GM12878 (cell line): ENCODE data around the gene TMX4. TPM values are rescaled to one million over a fixed set of nuclear protein-coding genes. Genes with fewer than 3 reads are reported as not detected.

Experiments used
- ATAC-seq: fragments of 200-7000 bp; cut with Tn5 transposase; 3 replicates; pipeline ENCODE4 v1.9.1; 2020; ENCODE audit warnings: mild to moderate bottlenecking, moderate library complexity
- Bru-seq: library from RNA; stranded (reverse); fragments of 400-500 nt; gene quantifications from one replicate; lab custom pipeline; 2021; lab: Mats Ljungman, UMichigan
- BruChase-seq, 2 experiments: library from RNA; stranded (reverse); fragments of 400-500 nt; gene quantifications; one replicate each; lab custom pipeline; 2021; lab: Mats Ljungman, UMichigan
- BruUV-seq: library from RNA; stranded (reverse); fragments of 400-500 nt; replicated peaks from 2 replicates; lab custom pipeline; 2021; lab: Mats Ljungman, UMichigan
- CTCF ChIA-PET: fragments of 300-600 bp; sonication (Branson Sonifier 250); formaldehyde crosslinking; extraction: SDS; loops from one replicate; lab custom pipeline; 2021; ENCODE audit warnings: inconsistent platforms; lab: Yijun Ruan, JAX
- POLR2A ChIA-PET: fragments of 350-600 bp; formaldehyde crosslinking; extraction: SDS; loops from one replicate; lab custom pipeline; 2021; ENCODE audit warnings: inconsistent platforms; lab: Charles Lee
- RAD21 ChIA-PET: fragments of 300-600 bp; sonication (Branson Sonifier 250); formaldehyde crosslinking; loops from one replicate; lab custom pipeline; 2023; ENCODE audit warnings: antibody characterized with exemption; ENCODE audit not compliant: unreplicated experiment; lab: Charles Lee
- SMC1A ChIA-PET: fragments of 300-600 bp; sonication (Branson Sonifier 250); formaldehyde crosslinking; loops from one replicate; lab custom pipeline; 2023; ENCODE audit not compliant: unreplicated experiment, uncharacterized antibody; lab: Charles Lee
- DNase-seq: peaks from one replicate; pipeline ENCODE4 v3.0.0-alpha.2; 2011; ENCODE audit warnings: low read depth, low spot score
- FAIRE-seq: peaks from 3 replicates; lab custom pipeline; 2011; peaks lifted over from hg19 to GRCh38; lab: Jason Lieb, UNC
- H2AFZ ChIP-seq: 2 replicates; pipeline ENCODE4 v1.6.0; 2011; ENCODE audit warnings: low read depth, low read length, control low read depth; ENCODE audit not compliant: control insufficient read depth
- H3K27ac ChIP-seq: 2 replicates; pipeline ENCODE4 v1.5.1; 2011; ENCODE audit warnings: control low read depth; ENCODE audit not compliant: control insufficient read depth, insufficient read depth
- H3K27me3 ChIP-seq, 2 experiments: replicated peaks in 1 of 2; 2 replicates each; pipeline versions ENCODE4 v1.6.0 to v1.6.1; 2011; ENCODE audit warnings: low read length in 1 of 2; ENCODE audit not compliant: control insufficient read depth in 2 of 2, insufficient read depth in 2 of 2
- H3K36me3 ChIP-seq, 2 experiments: 2 replicates each; pipeline ENCODE4 v1.5.1; 2011; ENCODE audit warnings: low read length in 1 of 2; ENCODE audit not compliant: control insufficient read depth in 2 of 2, insufficient read depth in 2 of 2
- H3K4me1 ChIP-seq: 2 replicates; pipeline ENCODE4 v1.6.1; 2011; ENCODE audit warnings: mild to moderate bottlenecking, low read length, moderate library complexity, mixed read lengths; ENCODE audit not compliant: control insufficient read depth, insufficient read depth
- H3K4me2 ChIP-seq: 2 replicates; pipeline ENCODE4 v1.6.0; 2011; ENCODE audit warnings: control low read depth; ENCODE audit not compliant: control insufficient read depth, insufficient read depth
- H3K4me3 ChIP-seq: fragments of 200-600 bp; sonication (generic); 2 replicates; pipeline ENCODE4 v1.5.1; 2016
- H3K79me2 ChIP-seq: 2 replicates; pipeline ENCODE4 v1.6.0; 2011; ENCODE audit warnings: low read length; ENCODE audit not compliant: control insufficient read depth, insufficient read depth
- H3K9ac ChIP-seq: 2 replicates; pipeline ENCODE4 v1.8.0; 2011; ENCODE audit warnings: low read length, control low read depth, mixed read lengths; ENCODE audit not compliant: control insufficient read depth, insufficient read depth
- H3K9me3 ChIP-seq: replicated peaks from 3 replicates; pipeline ENCODE4 v1.5.1; 2011; ENCODE audit warnings: mild to moderate bottlenecking, low read length; ENCODE audit not compliant: control insufficient read depth, insufficient read depth
- H4K20me1 ChIP-seq: 2 replicates; pipeline ENCODE4 v1.6.0; 2011; ENCODE audit not compliant: control insufficient read depth, insufficient read depth
- CHD1 ChIP-seq: IDR thresholded peaks from 2 replicates; pipeline ENCODE4 v1.6.1; 2012; ENCODE audit warnings: low read depth, low read length, improper control_type of control experiment
- CREM ChIP-seq: IDR thresholded peaks from 2 replicates; pipeline ENCODE4 v1.6.1; 2014; ENCODE audit warnings: antibody characterized with exemption, low read depth
- EGR1 ChIP-seq, 2 experiments: IDR thresholded peaks; 1 replicate in 1 of 2; 2 replicates in 1 of 2; pipeline ENCODE4 v1.6.1; 2011 to 2012; ENCODE audit warnings: low read depth in 2 of 2, low read length in 2 of 2, borderline replicate concordance in 1 of 2, mild to moderate bottlenecking in 1 of 2, moderate library complexity in 1 of 2
- ETV6 ChIP-seq, 2 experiments: fragments of 450-650 bp in 1 of 2; IDR thresholded peaks in 1 of 2; conservative IDR thresholded peaks in 1 of 2; 2 replicates each; pipeline ENCODE4 v1.6.1; 2014; ENCODE audit warnings: antibody characterized with exemption in 1 of 2, borderline replicate concordance in 1 of 2, low read depth in 1 of 2, mild to moderate bottlenecking in 1 of 2, moderate library complexity in 1 of 2
- EZH2 ChIP-seq: IDR thresholded peaks from 2 replicates; pipeline ENCODE4 v1.6.1; 2012; ENCODE audit warnings: low read depth, mild to moderate bottlenecking, control low read depth, inconsistent platforms, low read length, borderline replicate concordance; ENCODE audit not compliant: control insufficient read depth
- HDAC2 ChIP-seq: fragments of 200-600 bp; sonication (generic); IDR thresholded peaks from 2 replicates; pipeline ENCODE4 v1.6.1; 2017
- NFXL1 ChIP-seq: fragments of 450-650 bp; IDR thresholded peaks from 2 replicates; pipeline ENCODE4 v1.6.1; 2017; ENCODE audit warnings: antibody characterized with exemption, mild to moderate bottlenecking, borderline replicate concordance
- TARDBP ChIP-seq: IDR thresholded peaks from 2 replicates; pipeline ENCODE4 v1.6.1; 2016; ENCODE audit warnings: borderline replicate concordance
- TCF12 ChIP-seq: IDR thresholded peaks from 2 replicates; pipeline ENCODE4 v1.6.1; 2011; ENCODE audit warnings: low read depth, mild to moderate bottlenecking, low read length
- WGBS: methylation state at CpG from one replicate; pipeline ENCODE4 v1.1.6; 2016; ENCODE audit warnings: low lambda C conversion rate; ENCODE audit not compliant: insufficient replicate concordance, insufficient coverage; ENCODE audit errors: missing lambda C conversion rate; 5-methylcytosine and 5-hydroxymethylcytosine counted together
- in situ Hi-C: fragments of 300-500 bp; cut with MboI; formaldehyde crosslinking; loops from 9 replicates; pipeline ENCODE4 v1.14.3; 2018; ENCODE audit warnings: mixed read lengths
- intact Hi-C: fragments of 100-400 bp; cut with micrococcal nuclease; formaldehyde crosslinking; loops from one replicate; pipeline ENCODE4 v1.14.2; 2022; ENCODE audit not compliant: unreplicated experiment
- long read RNA-seq, 2 experiments: library from polyadenylated mRNA; unstranded; transcript quantifications; one replicate each; pipeline ENCODE4 v2.0.0, GENCODE V29; 2019 to 2020
- polyA minus RNA-seq, 3 experiments: library from RNA; depleted of rRNA, polyadenylated mRNA; stranded (reverse); fragments of >200 nt; gene quantifications; 2 replicates each; pipeline ENCODE4 v1.2.3, GENCODE V29; 2011
- polyA plus RNA-seq, 11 experiments: library from polyadenylated mRNA; depleted of rRNA in 4 of 11; unstranded in 6 of 11; stranded (reverse) in 5 of 11; fragments of >200 nt; fragmentation: Nextera tagmentation in 4 of 11; fragmentation: Illumina TruSeq in 1 of 11; extraction: Ambion mirVana in 4 of 11; extraction: Trizol in 1 of 11; gene quantifications; 1 replicate in 1 of 11; 2 replicates in 10 of 11; pipeline versions ENCODE4 v1.2.1 to v1.2.3, GENCODE V29; 2011 to 2016; ENCODE audit warnings: inconsistent platforms in 2 of 11, missing spikeins in 2 of 11, low read depth in 1 of 11
- total RNA-seq, 4 experiments: library from RNA; depleted of rRNA in 3 of 4; stranded (reverse); fragments of >200 nt in 3 of 4; fragmentation: Illumina TruSeq in 1 of 4; extraction: Trizol in 1 of 4; gene quantifications; 2 replicates each; pipeline versions ENCODE4 v1.2.1 to v1.2.3, GENCODE V29; 2013 to 2021
- TF ChIP-seq, protein P1 (sequence below): IDR thresholded peaks from 2 replicates; pipeline ENCODE4 v1.6.1; 2011; ENCODE audit warnings: low read depth, low read length, improper control_type of control experiment, borderline replicate concordance
- TF ChIP-seq, protein P2 (sequence below): fragments of 450-650 bp; IDR thresholded peaks from 2 replicates; pipeline ENCODE4 v1.6.1; 2017; ENCODE audit warnings: low read depth, mild to moderate bottlenecking, moderate library complexity
- TF ChIP-seq, protein P3 (sequence below): IDR thresholded peaks from 2 replicates; pipeline ENCODE4 v1.6.1; 2011; ENCODE audit warnings: mild to moderate bottlenecking, low read depth, low read length, moderate library complexity; ENCODE audit not compliant: insufficient replicate concordance

The TMX4 gene, protein sequence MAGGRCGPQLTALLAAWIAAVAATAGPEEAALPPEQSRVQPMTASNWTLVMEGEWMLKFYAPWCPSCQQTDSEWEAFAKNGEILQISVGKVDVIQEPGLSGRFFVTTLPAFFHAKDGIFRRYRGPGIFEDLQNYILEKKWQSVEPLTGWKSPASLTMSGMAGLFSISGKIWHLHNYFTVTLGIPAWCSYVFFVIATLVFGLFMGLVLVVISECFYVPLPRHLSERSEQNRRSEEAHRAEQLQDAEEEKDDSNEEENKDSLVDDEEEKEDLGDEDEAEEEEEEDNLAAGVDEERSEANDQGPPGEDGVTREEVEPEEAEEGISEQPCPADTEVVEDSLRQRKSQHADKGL
- total RNA-seq (2013; cell fraction: nucleolus; rRNA removed) = 12.8 and 13.7 TPM in 2 replicates
- total RNA-seq (2014; rRNA removed) = 9.4 and 12.2 TPM in 2 replicates
- total RNA-seq (2014; rRNA removed; fragmentation: Illumina TruSeq; extraction: Trizol) = 11.2 and 11.9 TPM in 2 replicates
- 18.2 and 25.0 TPM in 2 replicates for total RNA-seq (2021)
- 5.3 TPM for polyA plus RNA-seq (2011; ENCODE audit: low read depth)
- polyA plus RNA-seq (2011; rRNA removed) = 16.6 and 21.8 TPM in 2 replicates
- polyA plus RNA-seq (2011; cell fraction: cytosol; rRNA removed) = 9.3 and 10.1 TPM in 2 replicates
- polyA plus RNA-seq (2011; cell fraction: nucleus; rRNA removed) = 3.1 and 3.6 TPM in 2 replicates
- 6.8 and 6.9 TPM in 2 replicates for polyA plus RNA-seq (2012)
- 11.0 and 14.1 TPM in 2 replicates for polyA plus RNA-seq (2014; fragmentation: Illumina TruSeq; extraction: Trizol)
- polyA plus RNA-seq (2014; fragmentation: Nextera tagmentation; extraction: Ambion mirVana) = 1 to 10 TPM; 3.9 to 4.4 TPM
- 6.6 and 7.7 TPM in 2 replicates for polyA plus RNA-seq (2014; rRNA removed)
- polyA plus RNA-seq (2016; fragmentation: Nextera tagmentation; extraction: Ambion mirVana) = 10 to 100 TPM; 18.8 to 19.9 TPM
- polyA minus RNA-seq (2011; rRNA and poly(A)+ RNA removed) = 21.3 and 22.2 TPM in 2 replicates
- 8.2 and 10.1 TPM in 2 replicates for polyA minus RNA-seq (2011; cell fraction: cytosol; rRNA and poly(A)+ RNA removed)
- polyA minus RNA-seq (2011; cell fraction: nucleus; rRNA and poly(A)+ RNA removed) = 3.9 and 4.6 TPM in 2 replicates
- percentile 87 among the genes with signal in this experiment for Bru-seq, nascent RNA
- BruChase-seq, experiment 1, labeled RNA remaining after a 6-hour chase = percentile 84 among the genes with signal in this experiment
- percentile 78 among the genes with signal in this experiment for BruChase-seq, experiment 2, labeled RNA remaining after a 2-hour chase
- long read RNA-seq, experiment 1, full-length matches to known transcripts = 22 of 28 reads
- long read RNA-seq, experiment 1, partial matches to known transcripts = 3 of 28 reads
- long read RNA-seq, experiment 1, other reads (novel, unspliced or antisense) = 3 of 28 reads
- long read RNA-seq, experiment 2, full-length matches to known transcripts = 19 of 35 reads
- long read RNA-seq, experiment 2, partial matches to known transcripts = 2 of 35 reads
- long read RNA-seq, experiment 2, other reads (novel, unspliced or antisense) = 14 of 35 reads

DNA sequence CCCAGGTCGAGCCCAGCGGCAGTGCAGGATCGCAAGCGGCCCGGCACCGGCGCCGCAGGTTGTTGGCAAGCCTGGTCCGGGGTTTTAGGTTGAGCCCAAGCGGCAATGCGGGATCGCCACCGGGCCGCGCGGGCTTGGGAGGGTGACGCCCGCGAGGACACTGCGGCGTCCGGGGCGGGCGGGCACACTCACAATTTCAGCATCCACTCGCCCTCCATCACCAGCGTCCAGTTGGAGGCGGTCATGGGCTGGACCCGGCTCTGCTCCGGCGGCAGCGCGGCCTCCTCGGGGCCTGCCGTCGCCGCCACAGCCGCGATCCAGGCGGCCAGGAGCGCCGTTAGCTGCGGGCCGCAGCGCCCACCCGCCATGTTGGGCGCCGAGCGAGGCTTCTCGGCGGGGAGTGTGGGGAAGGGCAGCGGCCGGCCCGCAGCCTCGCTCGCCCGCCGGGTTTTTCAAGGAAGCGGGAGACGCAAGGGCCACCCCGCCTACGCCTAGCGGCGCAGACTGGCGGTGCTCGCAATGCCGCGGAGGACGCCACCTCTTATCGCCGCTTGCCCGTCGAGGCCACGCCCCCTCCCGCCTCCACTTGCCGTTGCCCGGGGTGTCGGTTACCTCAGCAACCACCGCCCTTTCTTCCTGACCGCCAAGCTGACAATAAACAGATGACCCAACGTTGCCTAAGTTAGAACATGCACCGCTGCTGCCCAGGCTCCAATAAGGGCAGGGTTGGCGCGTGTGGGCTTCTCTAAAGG lies at the start of gene TMX4:
TMX4 (minus strand) TSS at position 516 of the 752 bp plus-strand sequence; CDS start at position 368, 148 bp downstream.
- H3K4me1 ChIP-seq = peaks cover 12% of the 10 kb centered on the region
- in situ Hi-C loops = no loop called here
- DNase-seq (peak; percentile 76), FAIRE-seq (peak; percentile 65), ATAC-seq (peak; percentile 93)
- peak within 1 kb of the TSS; percentile 72 for H3K4me2 ChIP-seq
- POLR2A ChIA-PET = interaction anchor here (1.0 kb wide), 1 partner anchor 10 kb away, joined by 3 read pairs; no protein-coding TSS in a partner anchor
- RAD21 ChIA-PET = interaction anchor here (2.2 kb wide), 1 partner anchor 83 kb away, joined by 8 read pairs; no protein-coding TSS in a partner anchor
- H3K9ac ChIP-seq = peak within 1 kb of the TSS; percentile 82
- H2AFZ ChIP-seq = peak within 1 kb of the TSS; percentile 92
- intact Hi-C loops = no loop called here
- peak within 1 kb of the TSS; percentile 70 for H3K4me3 ChIP-seq
- WGBS = 2% methylated on average over 51 of the region's 83 CpGs
- H3K79me2 ChIP-seq = peaks cover 1% of the 10 kb centered on the region; the same call in 1 of the 2 replicates
- H3K27ac ChIP-seq = peak within 1 kb of the TSS; percentile 74
- no peaks in the 10 kb centered on the region for H4K20me1 ChIP-seq
- SMC1A ChIA-PET = interaction anchor here (1.0 to 1.8 kb wide), 3 partner anchors 25 to 85 kb away, joined by 3 to 10 read pairs (median 4); no protein-coding TSS in a partner anchor
- H3K9me3 ChIP-seq = no peaks in the 10 kb centered on the region
- no TSS peak for BruUV-seq
- H3K36me3 ChIP-seq = no peaks in the 10 kb centered on the region
- CTCF ChIA-PET = interaction anchor here (1.0 to 2.2 kb wide), 4 partner anchors 11 to 83 kb away, joined by 3 to 8 read pairs (median 5); no protein-coding TSS in a partner anchor
- H3K27me3 ChIP-seq = no peaks in the 10 kb centered on the region
- TF ChIP-seq CREM (no peak; the same call in 1 of the 2 replicates), EGR1 (IDR thresholded peaks at IDR 0.05; ENCODE audit: borderline replicate concordance in 1 of 2, low read depth in 2 of 2, low read length in 2 of 2) (peak in 1 of 2 experiments; percentile 93; a peak in 2 of 3 replicates), EZH2 (no peak), TARDBP (no peak), HDAC2 (no peak), NFXL1 (no peak), TCF12 (0 out of 2 replicates have a peak, but pooled peaks have one; percentile 11), ETV6 (conservative IDR thresholded peaks at IDR 0.05 in 1 of 2, IDR thresholded peaks at IDR 0.05 in 1 of 2; ENCODE audit: borderline replicate concordance in 1 of 2, low read depth in 1 of 2) (no peak), CHD1 (no peak)
- TF ChIP-seq, protein P1, sequence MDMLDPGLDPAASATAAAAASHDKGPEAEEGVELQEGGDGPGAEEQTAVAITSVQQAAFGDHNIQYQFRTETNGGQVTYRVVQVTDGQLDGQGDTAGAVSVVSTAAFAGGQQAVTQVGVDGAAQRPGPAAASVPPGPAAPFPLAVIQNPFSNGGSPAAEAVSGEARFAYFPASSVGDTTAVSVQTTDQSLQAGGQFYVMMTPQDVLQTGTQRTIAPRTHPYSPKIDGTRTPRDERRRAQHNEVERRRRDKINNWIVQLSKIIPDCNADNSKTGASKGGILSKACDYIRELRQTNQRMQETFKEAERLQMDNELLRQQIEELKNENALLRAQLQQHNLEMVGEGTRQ = no peak
- TF ChIP-seq, protein P2, sequence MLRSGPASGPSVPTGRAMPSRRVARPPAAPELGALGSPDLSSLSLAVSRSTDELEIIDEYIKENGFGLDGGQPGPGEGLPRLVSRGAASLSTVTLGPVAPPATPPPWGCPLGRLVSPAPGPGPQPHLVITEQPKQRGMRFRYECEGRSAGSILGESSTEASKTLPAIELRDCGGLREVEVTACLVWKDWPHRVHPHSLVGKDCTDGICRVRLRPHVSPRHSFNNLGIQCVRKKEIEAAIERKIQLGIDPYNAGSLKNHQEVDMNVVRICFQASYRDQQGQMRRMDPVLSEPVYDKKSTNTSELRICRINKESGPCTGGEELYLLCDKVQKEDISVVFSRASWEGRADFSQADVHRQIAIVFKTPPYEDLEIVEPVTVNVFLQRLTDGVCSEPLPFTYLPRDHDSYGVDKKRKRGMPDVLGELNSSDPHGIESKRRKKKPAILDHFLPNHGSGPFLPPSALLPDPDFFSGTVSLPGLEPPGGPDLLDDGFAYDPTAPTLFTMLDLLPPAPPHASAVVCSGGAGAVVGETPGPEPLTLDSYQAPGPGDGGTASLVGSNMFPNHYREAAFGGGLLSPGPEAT = no peak
- TF ChIP-seq, protein P3, sequence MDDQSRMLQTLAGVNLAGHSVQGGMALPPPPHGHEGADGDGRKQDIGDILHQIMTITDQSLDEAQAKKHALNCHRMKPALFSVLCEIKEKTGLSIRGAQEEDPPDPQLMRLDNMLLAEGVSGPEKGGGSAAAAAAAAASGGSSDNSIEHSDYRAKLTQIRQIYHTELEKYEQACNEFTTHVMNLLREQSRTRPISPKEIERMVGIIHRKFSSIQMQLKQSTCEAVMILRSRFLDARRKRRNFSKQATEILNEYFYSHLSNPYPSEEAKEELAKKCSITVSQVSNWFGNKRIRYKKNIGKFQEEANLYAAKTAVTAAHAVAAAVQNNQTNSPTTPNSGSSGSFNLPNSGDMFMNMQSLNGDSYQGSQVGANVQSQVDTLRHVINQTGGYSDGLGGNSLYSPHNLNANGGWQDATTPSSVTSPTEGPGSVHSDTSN = peak; percentile 27
